AG09319 (cell line): ENCODE measurements around the gene NBEA.

Experiments
- DNase-seq: peaks from one replicate; pipeline ENCODE4 v3.0.0-alpha.2; 2010; ENCODE audit warnings: low read depth; ENCODE audit errors: extremely low read depth
- TF ChIP-seq, protein P1 (sequence below): IDR thresholded peaks from 2 replicates; pipeline ENCODE4 v1.5.1; 2011; ENCODE audit warnings: low read depth, mild to moderate bottlenecking, inconsistent platforms, low read length, moderate library complexity

NBEA gene

DNA sequence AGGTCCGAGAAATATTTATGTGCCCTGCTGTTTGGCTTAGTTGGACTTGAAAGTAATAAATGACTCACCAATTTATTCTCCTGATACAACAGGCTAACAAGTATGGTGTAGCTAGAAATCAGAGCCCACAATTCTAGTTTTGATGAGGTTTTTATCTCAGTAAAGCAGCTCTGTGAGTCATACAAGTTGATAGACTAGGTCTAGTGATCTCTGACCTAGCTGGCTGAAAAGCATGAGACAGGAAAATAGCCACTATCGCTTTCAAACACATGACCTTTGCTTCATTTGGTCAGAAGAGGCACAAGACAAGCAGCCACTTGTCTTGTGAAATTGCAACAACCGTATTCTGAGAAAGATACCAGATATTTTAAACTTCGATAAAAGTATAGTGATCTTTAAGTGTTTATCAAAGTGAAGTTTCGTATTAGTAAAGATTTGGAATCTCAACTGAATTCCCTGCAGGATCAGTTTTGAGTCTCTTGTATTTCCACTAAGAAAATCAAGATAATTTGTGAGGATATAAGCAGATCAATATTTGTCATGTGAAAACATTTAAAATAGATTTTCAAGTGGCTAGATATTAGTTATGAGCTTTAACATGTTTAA lies 407.7 kb downstream of the NBEA start:
- no peak for DNase-seq
- TF ChIP-seq, protein P1, sequence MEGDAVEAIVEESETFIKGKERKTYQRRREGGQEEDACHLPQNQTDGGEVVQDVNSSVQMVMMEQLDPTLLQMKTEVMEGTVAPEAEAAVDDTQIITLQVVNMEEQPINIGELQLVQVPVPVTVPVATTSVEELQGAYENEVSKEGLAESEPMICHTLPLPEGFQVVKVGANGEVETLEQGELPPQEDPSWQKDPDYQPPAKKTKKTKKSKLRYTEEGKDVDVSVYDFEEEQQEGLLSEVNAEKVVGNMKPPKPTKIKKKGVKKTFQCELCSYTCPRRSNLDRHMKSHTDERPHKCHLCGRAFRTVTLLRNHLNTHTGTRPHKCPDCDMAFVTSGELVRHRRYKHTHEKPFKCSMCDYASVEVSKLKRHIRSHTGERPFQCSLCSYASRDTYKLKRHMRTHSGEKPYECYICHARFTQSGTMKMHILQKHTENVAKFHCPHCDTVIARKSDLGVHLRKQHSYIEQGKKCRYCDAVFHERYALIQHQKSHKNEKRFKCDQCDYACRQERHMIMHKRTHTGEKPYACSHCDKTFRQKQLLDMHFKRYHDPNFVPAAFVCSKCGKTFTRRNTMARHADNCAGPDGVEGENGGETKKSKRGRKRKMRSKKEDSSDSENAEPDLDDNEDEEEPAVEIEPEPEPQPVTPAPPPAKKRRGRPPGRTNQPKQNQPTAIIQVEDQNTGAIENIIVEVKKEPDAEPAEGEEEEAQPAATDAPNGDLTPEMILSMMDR = no peak

DNA sequence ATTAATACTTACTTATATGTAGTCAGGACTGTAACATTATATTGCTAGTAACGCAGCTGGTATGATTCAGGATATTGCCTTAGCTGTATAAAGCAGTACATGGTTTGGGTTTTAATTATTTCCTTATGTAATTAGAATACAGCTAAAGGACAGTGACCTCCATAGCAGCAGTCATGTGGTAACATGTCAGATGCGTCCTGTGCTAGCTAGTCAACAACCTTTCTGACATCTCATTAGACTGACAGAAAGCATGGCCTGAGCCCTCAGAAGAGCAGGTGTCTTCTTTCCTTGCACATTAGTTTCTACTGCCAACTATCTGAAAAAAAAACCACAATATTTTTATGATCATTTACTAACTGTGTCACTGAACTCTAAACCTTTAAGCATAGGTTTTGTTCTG lies 412.2 kb downstream of the NBEA start:
- TF ChIP-seq, protein P1 = no peak
- DNase-seq = no peak

DNA sequence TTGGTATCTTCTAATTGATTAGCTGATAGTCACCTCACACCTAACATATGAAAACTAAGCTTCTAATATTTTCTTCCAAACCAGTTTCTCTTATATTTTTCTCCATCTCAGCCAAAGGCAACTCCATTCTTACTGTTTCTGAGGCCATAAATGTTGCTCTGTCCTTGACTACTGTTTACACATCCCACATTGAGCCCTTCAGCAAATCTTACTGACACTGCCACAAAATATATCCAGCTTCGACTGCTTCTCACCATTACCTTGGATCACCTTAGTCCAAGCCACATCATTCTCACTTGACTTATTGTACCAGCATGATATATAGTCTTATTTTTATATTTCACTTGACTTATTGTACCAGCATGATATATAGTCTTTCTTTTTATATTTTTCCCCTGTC lies 412.8 kb downstream of the NBEA start:
- TF ChIP-seq, protein P1 = no peak
- DNase-seq = no peak

DNA sequence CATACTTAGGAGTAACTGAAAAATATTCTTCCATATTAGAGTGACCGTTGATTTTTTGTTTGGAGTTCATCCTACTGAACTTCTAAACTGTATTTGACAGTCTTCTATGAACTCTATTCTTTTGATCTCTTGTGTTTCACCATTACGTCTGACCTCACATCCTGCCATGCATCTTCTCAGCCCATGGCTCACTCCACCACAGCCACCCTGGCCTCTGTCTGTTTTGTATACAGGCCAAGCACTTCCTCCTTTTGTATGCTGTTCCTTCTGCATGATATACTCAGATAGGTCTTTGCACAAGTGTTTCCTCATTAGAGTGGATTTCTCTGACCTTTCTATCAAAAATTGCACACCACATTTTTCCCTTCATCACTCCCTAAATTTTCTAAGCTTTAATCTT lies 414.5 kb downstream of the NBEA start:
- DNase-seq = no peak

DNA sequence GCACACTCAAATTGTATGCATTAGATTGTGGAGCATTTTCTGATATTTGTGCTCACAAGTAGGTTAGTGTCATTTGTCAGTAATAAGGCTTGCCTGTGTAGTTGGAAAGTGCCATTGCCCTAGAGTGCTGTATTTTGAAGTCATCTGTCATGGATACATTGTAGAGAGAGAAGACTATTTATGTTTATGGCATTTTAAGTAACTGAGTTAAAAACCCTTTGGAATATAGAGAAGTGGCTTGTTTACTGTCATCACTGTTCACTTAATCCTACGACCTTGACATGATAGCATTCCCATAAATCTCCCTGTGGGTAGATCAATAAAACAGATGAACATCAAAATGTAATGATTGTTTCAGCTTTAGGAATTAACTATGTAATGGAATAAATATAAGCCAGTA lies 423.8 kb downstream of the NBEA start:
- DNase-seq = no peak
- TF ChIP-seq, protein P1 = no peak

More for the DNA sequence above, 414.5 kb downstream of the NBEA start:
- TF ChIP-seq, protein P1 = no peak

DNA sequence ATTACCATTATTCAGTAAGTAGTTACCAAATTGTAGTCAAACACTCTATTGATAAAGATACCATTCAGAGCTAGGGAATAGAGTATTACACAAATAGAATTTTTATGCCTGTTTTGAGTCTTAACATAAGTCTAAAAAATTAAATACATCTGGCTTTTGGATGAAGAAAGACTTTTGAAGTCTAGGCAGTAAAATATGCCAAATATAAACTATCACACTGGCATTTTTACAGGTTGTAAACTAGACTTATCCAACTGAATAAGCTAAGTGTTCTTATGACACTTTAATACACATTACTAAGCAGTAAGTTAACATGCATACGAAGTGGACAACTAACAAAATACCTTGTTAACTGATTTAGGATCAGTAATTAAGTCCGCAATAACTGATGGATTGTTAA lies 425.5 kb downstream of the NBEA start:
- TF ChIP-seq, protein P1 = no peak
- DNase-seq = no peak

DNA sequence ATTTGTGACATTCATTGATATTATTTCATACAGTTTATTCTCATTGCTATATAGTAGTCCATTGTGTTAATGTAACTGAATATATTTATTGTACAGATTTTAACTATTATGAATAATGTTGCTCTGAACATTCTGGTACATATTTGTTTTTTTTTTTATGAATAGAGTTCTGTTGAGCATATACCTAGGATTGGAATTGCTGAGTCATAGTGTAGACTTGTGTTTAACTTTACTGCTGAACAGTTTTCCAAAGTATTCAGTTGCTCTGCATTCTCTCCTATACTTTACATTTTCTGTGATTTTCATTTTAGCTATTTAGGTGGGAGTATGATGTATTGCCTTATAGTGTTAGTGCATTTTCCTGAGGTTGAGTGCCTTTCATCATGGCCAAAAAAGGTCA lies 436.9 kb downstream of the NBEA start:
- DNase-seq = no peak
- TF ChIP-seq, protein P1 = no peak
